GM18526 (cell line): ENCODE results near the gene VEPH1.

ENCODE experiments used
- POLR2A ChIP-seq: IDR thresholded peaks from 3 replicates; pipeline ENCODE4 v1.6.1; 2011; ENCODE audit not compliant: insufficient read length; ENCODE audit errors: extremely low read depth

The VEPH1 gene

DNA sequence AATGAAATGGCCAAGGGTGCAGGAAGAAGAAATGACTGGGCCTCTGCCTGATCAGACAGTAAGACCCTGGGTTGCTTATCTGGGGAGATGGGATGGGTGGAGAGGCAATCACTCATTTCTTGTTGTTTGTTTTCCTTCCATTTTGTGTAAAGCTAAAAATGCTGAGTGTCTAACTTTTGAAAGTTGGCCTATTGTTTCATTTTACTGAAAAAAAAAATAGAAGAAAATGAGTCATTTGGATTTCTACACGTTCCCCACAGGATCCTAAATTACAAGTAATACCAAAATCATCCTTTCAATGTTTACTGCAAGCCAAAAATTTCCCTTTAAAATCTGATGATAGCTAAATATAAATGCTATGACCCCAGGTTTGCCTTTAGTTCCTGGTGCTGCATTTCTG is 36.0 kb downstream of the VEPH1 start:
- TF ChIP-seq POLR2A, result no peak

GRCh38 chr3:157465741-157466140 is 37.5 kb downstream of the VEPH1 start:
- no peak for TF ChIP-seq POLR2A

DNA sequence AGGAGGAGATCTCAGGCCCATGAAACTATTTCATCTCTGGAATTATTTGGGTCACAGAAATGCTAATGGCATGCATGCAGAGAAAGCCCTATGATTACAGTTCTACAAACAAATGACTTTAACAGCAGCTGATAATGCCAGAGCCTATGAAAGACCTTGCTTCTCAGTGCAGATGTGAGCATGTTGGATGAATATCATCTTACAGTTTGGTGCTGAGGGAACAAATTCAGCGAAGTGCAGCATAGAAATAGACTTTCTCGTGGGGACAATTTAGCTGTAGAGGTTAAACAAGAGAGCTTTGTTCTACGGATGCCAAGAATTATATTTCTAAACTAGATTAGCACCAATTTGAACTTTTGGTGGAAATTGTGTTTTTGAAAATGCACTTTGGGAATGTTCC is 38.9 kb downstream of the VEPH1 start:
- no peak for TF ChIP-seq POLR2A

- TF ChIP-seq POLR2A, result no peak
These were observed 39.4 kb downstream of the VEPH1 start for GRCh38 chr3:157463816-157464215.

- TF ChIP-seq POLR2A, result no peak
These were observed 43.0 kb downstream of the VEPH1 start for GRCh38 chr3:157460253-157460652.

DNA sequence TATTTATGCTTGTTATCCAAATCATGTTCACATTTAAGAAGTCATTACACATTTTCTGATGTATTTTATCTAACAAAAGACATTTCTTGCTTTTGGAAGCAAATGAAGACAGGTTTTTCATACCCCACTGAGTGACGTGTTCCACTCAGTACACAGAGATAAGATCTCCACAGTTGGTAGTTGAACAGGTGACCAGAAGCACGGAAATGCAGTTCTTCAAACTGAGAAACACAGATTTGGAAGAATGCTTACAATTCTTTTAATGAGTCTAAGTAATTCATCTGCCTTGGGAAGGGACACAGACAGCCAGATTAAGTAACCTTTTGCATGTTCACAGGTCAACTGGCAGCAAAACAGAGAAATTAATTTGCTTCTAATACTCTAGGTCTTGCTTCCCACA is 43.5 kb downstream of the VEPH1 start:
- no peak for TF ChIP-seq POLR2A

DNA sequence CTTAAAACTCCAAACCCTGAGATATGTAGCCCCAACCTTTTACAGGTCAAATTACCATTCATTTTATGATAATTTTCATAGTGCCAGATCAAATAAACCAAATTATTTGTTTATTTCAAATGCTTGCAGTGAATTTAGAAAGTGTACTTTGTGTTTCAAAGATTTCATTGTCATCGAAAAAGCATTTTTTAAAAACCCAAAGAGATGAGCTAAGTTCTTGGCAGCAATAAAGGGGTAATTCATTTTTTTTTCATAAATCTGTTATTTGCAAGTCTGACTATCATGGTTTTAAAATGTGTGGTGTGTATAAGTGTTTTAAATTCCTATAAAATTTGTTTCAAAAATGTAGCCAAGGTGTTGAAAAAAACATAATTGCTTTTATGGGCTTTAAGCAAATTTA is 49.4 kb downstream of the VEPH1 start:
- no peak for TF ChIP-seq POLR2A

DNA sequence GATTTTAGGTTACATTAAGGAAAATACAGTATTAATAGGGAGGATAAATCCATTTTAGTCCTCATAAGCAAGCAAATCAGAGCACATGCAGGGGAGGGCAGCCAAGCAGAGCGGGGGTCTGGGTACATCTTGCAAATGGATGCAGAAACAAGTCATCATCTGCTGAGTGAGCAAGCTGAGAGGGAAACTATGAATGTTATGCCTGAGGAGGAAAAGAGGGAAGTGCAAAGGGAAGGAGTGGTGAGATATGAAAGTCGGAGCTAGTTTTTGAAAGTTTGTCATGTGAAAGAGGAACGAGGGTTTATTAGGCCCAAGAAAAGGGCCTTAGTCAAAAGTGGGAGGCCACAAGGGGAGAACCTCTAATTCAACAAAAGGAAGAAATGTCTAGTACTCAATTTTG is 51.1 kb downstream of the VEPH1 start:
- TF ChIP-seq POLR2A, result no peak

- no peak for TF ChIP-seq POLR2A
These were observed 56.1 kb downstream of the VEPH1 start for GRCh38 chr3:157447026-157447694.

GRCh38 chr3:157445857-157446256 is 57.4 kb downstream of the VEPH1 start:
- TF ChIP-seq POLR2A, result no peak

DNA sequence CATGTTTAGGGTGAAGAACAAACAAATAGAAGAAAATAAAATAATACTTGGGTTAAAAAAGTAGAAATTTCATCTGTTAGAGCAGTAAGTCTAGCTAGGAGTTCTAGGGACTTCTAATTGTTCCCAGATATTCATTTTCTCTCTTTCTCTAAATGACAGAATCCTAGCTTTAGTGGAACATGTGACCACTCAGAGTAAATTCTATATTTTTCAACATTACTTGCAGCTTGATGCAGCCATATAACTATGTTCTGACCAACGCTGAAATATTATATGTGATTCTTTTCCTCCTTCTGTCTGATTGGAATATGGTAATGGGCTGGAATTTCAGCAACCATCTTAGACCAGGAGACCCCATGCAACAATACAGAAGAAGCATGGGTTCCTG is 58.4 kb downstream of the VEPH1 start:
- no peak for TF ChIP-seq POLR2A

- TF ChIP-seq POLR2A, result no peak
These were observed 59.1 kb downstream of the VEPH1 start for GRCh38 chr3:157443905-157444796.

GRCh38 chr3:157442729-157443128 is 60.5 kb downstream of the VEPH1 start:
- no peak for TF ChIP-seq POLR2A

- TF ChIP-seq POLR2A, result no peak
These were observed 62.1 kb downstream of the VEPH1 start for GRCh38 chr3:157441102-157441624.

DNA sequence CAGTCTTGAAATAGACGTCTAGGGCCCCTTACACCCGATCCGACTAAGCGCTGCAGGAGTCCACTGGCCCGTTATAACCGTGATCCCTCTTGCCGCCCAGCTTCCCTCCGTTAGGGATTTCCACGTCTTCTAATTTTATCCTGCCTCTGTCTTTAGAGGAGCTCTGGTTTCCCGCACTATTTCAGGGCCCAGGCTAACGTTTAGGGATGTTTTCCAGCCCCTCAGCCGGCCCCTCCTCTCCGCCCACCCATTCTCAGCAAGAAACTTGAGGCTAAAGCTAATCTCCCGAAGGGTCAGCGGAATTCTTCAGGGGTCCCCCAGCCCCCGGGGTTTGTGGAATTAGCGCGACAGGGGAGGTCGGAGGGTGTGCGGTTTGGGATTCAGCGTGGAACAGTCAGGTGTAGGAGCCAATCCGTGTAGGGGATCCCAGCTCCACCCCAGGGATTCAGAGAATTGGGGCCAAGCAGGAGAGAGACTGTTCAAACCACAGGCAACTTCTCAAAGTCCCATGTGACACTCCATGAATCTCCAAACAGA is 65.0 kb downstream of the VEPH1 start:
- no peak for TF ChIP-seq POLR2A
